Sigmoid colon (tissue), 7 donors: ENCODE data around the gene POU2AF1. TPM values are rescaled to one million over a fixed set of nuclear protein-coding genes. Genes with fewer than 3 reads are reported as not detected.

ENCODE experiments used
- DNase-seq: peaks from one replicate; pipeline ENCODE4 v3.0.0-alpha.2; 2019
- H3K27ac ChIP-seq, 4 donors: fragments of 200-600 bp; sonication (generic); one replicate each; pipeline ENCODE4 v1.5.1; 2016 to 2019; ENCODE audit warnings: mild to moderate bottlenecking in 1 of 4
- H3K27me3 ChIP-seq, 3 donors: fragments of 200-600 bp; sonication (generic); one replicate each; pipeline ENCODE4 v1.5.1; 2019; ENCODE audit warnings: mild to moderate bottlenecking in 1 of 3
- H3K36me3 ChIP-seq, 4 donors: fragments of 200-600 bp; sonication (generic); one replicate each; pipeline ENCODE4 v1.5.1; 2016 to 2019
- H3K4me1 ChIP-seq, 4 donors: fragments of 200-600 bp; sonication (generic); one replicate each; pipeline ENCODE4 v1.5.1; 2017 to 2019
- H3K4me3 ChIP-seq, 4 donors: fragments of 200-600 bp; sonication (generic); one replicate each; pipeline ENCODE4 v1.5.1; 2017 to 2019; ENCODE audit warnings: mild to moderate bottlenecking in 2 of 4, moderate library complexity in 1 of 4
- H3K9me3 ChIP-seq, 4 donors: fragments of 200-600 bp in 3 of 4; sonication (generic) in 3 of 4; one replicate each; pipeline versions ENCODE4 v1.5.1 to v1.6.1; 2013 to 2019
- CTCF ChIP-seq, 4 experiments: fragments of 450-650 bp in 3 of 4; fragments of 200-600 bp in 1 of 4; IDR thresholded peaks; one replicate each; pipeline ENCODE4 v1.5.1; 2016 to 2019; ENCODE audit warnings: antibody characterized with exemption in 4 of 4, mild to moderate bottlenecking in 3 of 4, moderate library complexity in 2 of 4
- EP300 ChIP-seq, 4 donors: sonication (generic); formaldehyde crosslinking; IDR thresholded peaks; one replicate each; pipeline ENCODE4 v1.6.1; 2017; ENCODE audit warnings: antibody characterized with exemption in 4 of 4
- POLR2A ChIP-seq, 2 donors: fragments of 450-650 bp; IDR thresholded peaks; one replicate each; pipeline ENCODE4 v1.6.1; 2016; ENCODE audit warnings: antibody characterized with exemption in 2 of 2, mild to moderate bottlenecking in 2 of 2, moderate library complexity in 2 of 2
- POLR2AphosphoS5 ChIP-seq, 4 donors: sonication (generic); formaldehyde crosslinking; IDR thresholded peaks; one replicate each; pipeline ENCODE4 v1.6.1; 2017; ENCODE audit warnings: antibody characterized with exemption in 4 of 4
- WGBS, 2 donors: extraction: QIAGEN DNeasy Blood & Tissue Kit; methylation state at CpG; one replicate each; pipeline ENCODE4 v1.1.7; 2013; 5-methylcytosine and 5-hydroxymethylcytosine counted together
- intact Hi-C: fragments of 100-400 bp; cut with DNase I; formaldehyde crosslinking; loops from one replicate; pipeline ENCODE4 v1.15.1; 2023
- polyA plus RNA-seq, 3 donors: library from polyadenylated mRNA; stranded (reverse); fragments of 200-250 nt; gene quantifications; one replicate each; pipeline ENCODE4 v1.2.3, GENCODE V29; 2013
- total RNA-seq, 4 donors: library from RNA; depleted of rRNA; stranded (reverse); fragments of >200 nt; gene quantifications; one replicate each; pipeline ENCODE4 v1.1.0, GENCODE V29; 2016
- donor health status: healthy with polysubstance abuse.
- donor health status: Bipolar disorder and iron deficiency.
- donor health status: healthy.

Gene POU2AF1
- total and polyA plus RNA-seq, 7 donors = 0.16 to 27.0 (median 1.1) TPM; not detected in 3

- 51 to 84% methylated on average over 2 of the region's 2 CpGs for WGBS, 2 donors
- no peak for TF ChIP-seq POLR2AphosphoS5 (IDR thresholded peaks at IDR 0.05)
- TF ChIP-seq POLR2A (IDR thresholded peaks at IDR 0.05) = no peak
- TF ChIP-seq CTCF (IDR thresholded peaks at IDR 0.05) = no peak
- TF ChIP-seq EP300 (IDR thresholded peaks at IDR 0.05) = no peak
- no peaks in the 10 kb centered on the region for H3K9me3 ChIP-seq
- no peaks in the 10 kb centered on the region for H3K27me3 ChIP-seq
- no peak overlapping the region for H3K4me3 ChIP-seq
- no peak overlapping the region for H3K27ac ChIP-seq
- intact Hi-C loops = no loop called here
- no peak for DNase-seq
- H3K36me3 ChIP-seq = no peaks in the 10 kb centered on the region
- peaks cover 0 to 6% (median 0%) of the 10 kb centered on the region in 4 donors for H3K4me1 ChIP-seq
These were observed 6.5 kb downstream of the POU2AF1 start for GRCh38 chr11:111372538-111372937.

GRCh38 chr11:111370902-111371578 lies 8.0 kb downstream of the POU2AF1 start:
- Histone ChIP-seq H3K27me3 (no peaks in the 10 kb centered on the region), H3K4me1 (peaks cover 0 to 6% (median 5%) of the 10 kb centered on the region in 4 donors), H3K4me3 (no peak overlapping the region), H3K27ac (no peak overlapping the region), H3K36me3 (no peaks in the 10 kb centered on the region), H3K9me3 (no peaks in the 10 kb centered on the region)
- intact Hi-C loops = no loop called here
- DNase-seq = no peak
- TF ChIP-seq POLR2A (IDR thresholded peaks at IDR 0.05) (no peak), CTCF (IDR thresholded peaks at IDR 0.05) (no peak), EP300 (IDR thresholded peaks at IDR 0.05) (no peak), POLR2AphosphoS5 (IDR thresholded peaks at IDR 0.05) (no peak)
- 71 to 74% methylated on average over 7 of the region's 7 CpGs for WGBS, 2 donors

GRCh38 chr11:111370270-111370901 lies 8.7 kb downstream of the POU2AF1 start:
- intact Hi-C loops = no loop called here
- TF ChIP-seq POLR2A (IDR thresholded peaks at IDR 0.05) (no peak), CTCF (IDR thresholded peaks at IDR 0.05) (no peak), EP300 (IDR thresholded peaks at IDR 0.05) (no peak), POLR2AphosphoS5 (IDR thresholded peaks at IDR 0.05) (no peak)
- 94 to 97% methylated on average over 3 of the region's 3 CpGs for WGBS, 2 donors
- no peaks in the 10 kb centered on the region for H3K9me3 ChIP-seq
- no peak for DNase-seq
- no peaks in the 10 kb centered on the region for H3K27me3 ChIP-seq
- H3K4me3 ChIP-seq = no peak overlapping the region
- H3K27ac ChIP-seq = no peak overlapping the region
- H3K4me1 ChIP-seq = peaks cover 0 to 13% (median 8%) of the 10 kb centered on the region in 4 donors
- H3K36me3 ChIP-seq = no peaks in the 10 kb centered on the region

- 91% methylated on average over 2 of the region's 2 CpGs for WGBS, 2 donors
- Histone ChIP-seq H3K27ac (no peak overlapping the region), H3K4me3 (no peak overlapping the region), H3K27me3 (no peaks in the 10 kb centered on the region), H3K9me3 (no peaks in the 10 kb centered on the region), H3K4me1 (peaks cover 0 to 14% (median 8%) of the 10 kb centered on the region in 4 donors), H3K36me3 (no peaks in the 10 kb centered on the region)
- TF ChIP-seq POLR2A (IDR thresholded peaks at IDR 0.05) = no peak
- TF ChIP-seq EP300 (IDR thresholded peaks at IDR 0.05) = no peak
- no peak for TF ChIP-seq CTCF (IDR thresholded peaks at IDR 0.05)
- TF ChIP-seq POLR2AphosphoS5 (IDR thresholded peaks at IDR 0.05) = no peak
- intact Hi-C loops = no loop called here
- DNase-seq = no peak
These were observed 10.9 kb downstream of the POU2AF1 start for GRCh38 chr11:111368285-111368560.
